Right renal cortex interstitium (tissue), 3 donors: ENCODE measurements around the gene NOXA1. TPM values are rescaled to one million over a fixed set of nuclear protein-coding genes. Genes with fewer than 3 reads are reported as not detected.

Experiments used
- DNase-seq, 3 donors: peaks; one replicate each; pipeline ENCODE4 v3.0.0-alpha.2; 2013; ENCODE audit warnings: low read depth in 3 of 3, low spot score in 2 of 3
- polyA plus RNA-seq, 3 donors: library from polyadenylated mRNA; unstranded; fragments of 120-200 nt; gene quantifications; one replicate each; pipeline ENCODE4 v1.2.1, GENCODE V29; 2013; ENCODE audit not compliant: insufficient read length in 3 of 3

Gene NOXA1
- polyA plus RNA-seq, 3 donors = 3.9 to 4.9 (median 4.8) TPM

DNA sequence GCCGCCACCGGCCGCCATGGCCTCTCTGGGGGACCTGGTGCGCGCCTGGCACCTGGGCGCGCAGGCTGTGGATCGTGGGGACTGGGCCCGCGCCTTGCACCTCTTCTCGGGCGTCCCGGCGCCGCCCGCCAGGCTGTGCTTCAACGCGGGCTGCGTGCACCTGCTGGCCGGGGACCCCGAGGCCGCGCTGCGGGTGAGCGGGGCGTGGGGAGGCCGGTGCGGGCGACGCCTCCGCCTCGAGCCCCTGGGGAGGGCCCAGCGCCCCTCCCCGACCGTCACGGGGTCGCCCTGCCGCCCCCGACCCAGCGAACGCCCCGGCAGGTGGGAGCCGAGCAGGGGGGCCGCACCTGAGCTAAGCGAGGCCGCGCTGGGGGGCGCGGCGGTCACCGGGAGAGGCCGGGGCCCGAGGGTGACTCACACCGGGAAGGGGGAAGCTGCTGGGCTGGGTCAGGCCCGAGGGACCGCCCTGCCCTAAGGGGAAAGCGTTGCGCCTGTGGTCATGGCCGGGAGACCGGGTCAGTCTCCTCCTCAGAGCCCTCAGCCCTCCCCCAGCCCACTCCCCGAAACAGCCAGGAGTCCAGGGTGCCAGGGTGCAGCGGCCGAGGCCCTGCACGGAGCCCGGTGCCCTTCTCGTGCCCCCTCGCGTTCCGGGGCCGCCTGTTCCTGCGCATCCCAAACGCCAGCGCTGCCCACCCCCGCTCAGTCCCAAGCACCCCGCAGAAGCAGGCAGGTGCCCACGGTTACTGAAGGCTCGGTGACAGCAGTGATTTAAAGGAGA is 510 bp downstream of the NOXA1 start:
- no peak for DNase-seq

DNA sequence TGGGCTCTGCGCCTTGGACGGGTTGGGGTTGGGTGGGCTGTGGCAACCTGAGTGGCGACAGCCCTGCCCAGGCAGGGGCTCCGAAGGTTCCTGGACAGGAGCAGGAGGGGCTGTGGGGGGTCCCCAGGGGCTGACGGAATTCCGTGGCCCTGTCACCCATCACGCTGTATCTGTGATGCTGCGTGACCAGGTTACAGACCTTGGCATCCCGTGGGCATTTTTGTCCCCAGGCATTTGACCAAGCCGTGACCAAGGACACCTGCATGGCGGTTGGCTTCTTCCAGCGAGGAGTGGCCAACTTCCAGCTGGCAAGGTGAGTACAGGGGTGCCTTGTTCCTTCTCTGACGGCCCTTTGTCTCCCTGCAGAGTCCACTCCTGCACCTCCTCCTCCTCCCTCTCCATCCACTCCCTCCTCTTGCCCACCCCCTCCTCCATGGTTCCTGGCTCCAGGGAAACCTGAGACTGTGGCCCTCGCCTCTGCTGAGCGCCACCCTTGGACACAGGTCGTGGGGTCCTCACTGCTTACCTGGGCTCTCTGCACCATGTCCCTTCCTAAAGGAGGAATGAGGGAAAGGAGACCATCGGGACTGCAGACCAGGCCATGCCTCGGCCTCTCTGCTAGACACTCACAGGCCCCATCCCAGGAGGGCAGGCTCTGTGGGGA is 3.0 kb downstream of the NOXA1 start:
- DNase-seq = no peak

DNA sequence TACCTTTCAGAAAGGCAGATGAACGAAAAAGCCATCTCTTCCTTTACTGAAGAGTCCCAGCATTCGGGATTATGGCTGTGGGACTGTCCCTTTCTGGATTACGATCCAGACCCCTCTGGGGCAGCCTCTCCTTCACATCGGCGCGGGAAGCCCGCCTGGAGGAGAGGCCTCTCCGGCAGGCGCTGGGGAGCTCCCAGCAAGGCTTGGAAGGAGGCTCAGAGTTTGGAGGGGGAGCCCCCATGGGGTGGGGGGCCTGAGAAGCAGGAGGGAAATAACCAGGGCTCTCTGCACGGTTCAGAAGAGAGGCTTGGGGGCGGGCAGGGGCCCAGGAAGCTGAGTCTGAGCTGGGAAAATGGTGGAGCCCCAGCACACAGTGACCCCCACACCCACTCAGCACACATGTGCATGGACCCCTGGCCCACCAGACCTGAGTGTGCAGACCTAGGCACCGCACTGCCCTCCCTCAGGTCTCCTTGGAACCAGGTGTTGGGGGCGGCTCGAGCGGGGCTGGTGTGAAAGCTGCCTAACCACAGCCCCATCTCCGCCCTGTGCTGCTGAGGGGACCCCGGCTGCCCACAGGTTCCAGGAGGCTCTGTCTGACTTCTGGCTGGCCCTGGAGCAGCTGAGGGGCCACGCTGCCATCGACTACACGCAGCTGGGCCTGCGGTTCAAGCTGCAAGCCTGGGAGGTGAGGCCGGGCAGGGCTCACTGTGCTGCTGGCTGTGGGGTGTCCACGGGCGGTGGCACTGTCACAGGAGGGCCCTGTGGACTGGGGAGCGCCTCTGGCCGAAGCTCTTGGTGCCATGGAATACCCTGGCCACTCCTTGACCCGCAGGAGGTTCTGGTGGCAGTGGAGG is 4.5 kb downstream of the NOXA1 start:
- DNase-seq = no peak

DNA sequence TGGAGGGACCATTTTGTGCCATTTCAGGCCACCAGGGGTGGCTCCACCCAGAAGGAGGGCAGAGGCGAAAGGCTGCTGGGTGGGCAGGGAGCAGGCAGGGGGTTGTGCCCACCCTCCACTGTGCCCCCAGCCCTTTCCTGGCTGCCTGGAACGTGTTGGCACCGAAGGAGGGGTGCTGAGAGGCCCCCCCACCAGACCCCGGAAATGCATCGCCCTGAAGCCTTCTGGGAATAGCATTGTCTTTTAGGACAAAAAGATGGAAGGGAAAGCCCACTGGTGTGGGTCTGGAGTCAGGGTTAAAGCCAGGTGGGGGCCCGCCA is 5.1 kb downstream of the NOXA1 start:
- DNase-seq = no peak

DNA sequence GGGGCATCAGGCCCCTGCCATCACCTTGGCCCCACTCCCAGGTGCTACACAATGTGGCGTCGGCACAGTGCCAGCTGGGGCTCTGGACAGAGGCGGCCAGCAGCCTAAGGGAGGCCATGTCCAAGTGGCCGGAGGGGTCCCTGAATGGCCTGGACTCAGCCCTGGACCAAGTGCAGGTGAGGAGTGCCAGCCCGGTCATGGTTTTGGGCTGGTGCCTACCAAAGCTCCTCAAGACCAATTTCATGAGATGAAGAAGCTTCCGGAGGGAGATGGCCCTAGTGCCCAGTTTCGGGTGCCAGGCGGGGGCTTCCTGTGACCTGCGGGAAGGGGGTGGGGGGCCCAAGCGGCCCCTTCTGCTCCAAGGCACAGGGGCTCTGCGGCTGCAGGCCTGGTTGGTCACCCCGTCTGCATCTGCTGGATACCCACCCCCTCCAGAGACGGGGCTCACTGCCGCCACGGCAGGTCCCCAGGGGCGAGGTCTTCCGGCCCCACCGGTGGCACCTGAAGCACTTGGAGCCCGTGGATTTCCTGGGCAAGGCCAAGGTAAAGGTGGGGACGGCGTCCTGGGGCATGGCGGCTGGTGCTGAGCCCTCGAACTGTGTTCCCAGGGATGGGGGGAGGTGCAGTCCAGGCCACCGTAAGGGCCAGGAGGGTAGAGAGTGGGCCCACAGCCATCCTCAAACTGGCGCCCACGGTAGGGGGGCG is 5.8 kb downstream of the NOXA1 start:
- DNase-seq = no peak

DNA sequence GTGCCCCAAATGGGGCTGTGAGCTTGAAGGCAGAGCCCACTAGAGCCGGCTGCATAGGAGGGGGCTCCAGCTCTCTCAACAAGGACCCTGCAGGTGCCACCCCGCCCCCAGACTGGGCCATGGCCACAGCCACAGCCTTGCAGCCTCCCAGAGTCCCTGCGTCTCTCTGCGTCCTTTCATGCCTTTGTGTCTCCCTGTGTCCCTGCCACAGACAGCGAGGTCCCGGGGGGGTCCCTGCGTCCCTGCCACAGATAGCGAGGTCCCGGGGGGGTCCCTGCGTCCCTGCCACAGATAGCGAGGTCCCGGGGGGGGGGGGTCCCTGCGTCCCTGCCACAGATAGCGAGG is 6.3 kb downstream of the NOXA1 start:
- DNase-seq = no peak

DNA sequence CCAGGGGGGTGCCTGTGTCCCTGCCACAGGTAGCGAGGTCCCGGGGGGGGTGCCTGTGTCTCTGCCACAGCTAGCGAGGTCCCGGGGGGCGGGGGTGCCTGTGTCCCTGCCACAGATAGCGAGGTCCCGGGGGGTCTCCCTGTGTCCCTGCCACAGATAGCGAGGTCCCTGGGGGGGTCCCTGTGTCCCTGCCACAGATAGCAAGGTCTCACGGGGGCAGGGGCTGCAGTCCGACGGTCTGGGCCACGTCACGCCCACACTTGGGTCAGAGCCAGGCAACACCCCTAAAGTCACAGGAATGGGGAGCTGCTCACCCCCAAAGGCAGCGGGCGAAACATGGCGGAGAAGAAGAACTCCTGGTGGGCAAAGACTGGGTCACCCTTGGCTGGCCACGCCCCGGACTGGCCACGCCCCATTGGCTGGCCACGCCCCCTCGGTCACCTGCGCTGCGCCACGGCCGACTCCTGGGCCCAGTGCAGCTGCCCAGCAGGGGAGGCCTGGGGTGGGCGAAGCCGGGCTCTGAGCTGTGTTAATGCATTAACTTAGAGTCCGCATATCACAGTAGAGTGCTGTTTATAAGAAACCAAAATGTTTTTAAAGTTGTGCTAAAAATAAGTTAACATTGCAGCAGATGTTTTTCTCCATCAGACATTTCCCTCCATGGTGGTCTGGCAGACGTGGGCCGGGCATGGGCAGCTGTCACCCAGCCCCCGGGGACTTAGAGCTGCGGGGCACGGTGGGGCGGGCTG is 7.0 kb downstream of the NOXA1 start:
- no peak for DNase-seq

DNA sequence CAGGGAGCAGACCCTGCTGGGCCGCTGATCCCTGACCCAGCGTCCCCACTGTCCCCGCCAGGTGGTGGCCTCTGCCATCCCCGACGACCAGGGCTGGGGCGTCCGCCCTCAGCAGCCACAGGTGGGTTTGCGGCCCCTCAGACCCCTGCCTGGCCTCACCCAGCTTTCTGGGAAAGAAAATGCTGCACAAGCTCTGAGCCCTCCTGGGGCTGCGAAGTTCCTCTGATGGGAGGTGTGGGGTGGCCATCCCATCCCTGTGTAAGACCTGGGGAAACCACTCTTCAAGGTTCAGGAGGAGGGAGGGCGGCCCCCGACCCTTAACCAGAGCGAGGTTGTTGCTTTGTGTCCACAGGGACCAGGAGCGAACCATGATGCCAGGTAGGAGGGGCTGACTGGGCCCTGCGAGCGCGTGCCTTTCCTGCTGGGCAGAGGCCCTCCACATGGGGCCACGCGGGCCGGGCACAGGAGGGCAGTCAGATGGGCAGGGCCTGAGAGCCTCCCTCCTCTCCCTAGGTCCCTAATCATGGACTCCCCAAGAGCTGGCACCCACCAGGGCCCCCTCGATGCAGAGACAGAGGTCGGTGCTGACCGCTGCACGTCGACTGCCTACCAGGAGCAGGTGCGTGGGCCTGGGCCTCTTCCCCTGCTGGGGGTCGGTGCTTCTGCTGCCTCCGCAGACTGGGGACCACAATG is 7.7 kb downstream of the NOXA1 start:
- DNase-seq = no peak

DNA sequence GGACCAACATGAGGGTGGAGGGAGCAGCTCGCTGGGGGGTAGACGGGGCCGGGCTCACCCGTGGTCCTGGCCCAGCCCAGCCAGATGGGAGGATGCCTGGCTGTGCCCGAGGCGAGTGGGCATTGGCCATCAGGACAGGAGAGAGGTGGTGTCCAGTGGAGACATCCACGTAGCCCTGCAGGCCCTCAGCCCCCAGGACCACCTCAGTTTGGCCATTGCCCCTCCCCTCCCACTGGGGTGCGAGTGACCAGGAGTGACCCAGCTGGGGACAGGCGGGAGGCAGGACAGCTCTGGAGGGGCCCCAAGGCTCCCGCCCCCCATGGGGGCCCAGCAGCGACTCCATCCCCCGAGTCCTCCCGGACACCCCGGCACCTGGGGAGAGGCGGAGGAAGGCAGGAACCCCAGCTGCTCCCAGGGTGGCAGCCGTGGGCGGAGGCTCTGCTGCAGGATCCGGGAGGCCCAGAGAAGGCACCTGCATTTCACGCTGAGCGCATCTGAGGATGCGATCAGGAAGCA is 8.3 kb downstream of the NOXA1 start:
- no peak for DNase-seq

DNA sequence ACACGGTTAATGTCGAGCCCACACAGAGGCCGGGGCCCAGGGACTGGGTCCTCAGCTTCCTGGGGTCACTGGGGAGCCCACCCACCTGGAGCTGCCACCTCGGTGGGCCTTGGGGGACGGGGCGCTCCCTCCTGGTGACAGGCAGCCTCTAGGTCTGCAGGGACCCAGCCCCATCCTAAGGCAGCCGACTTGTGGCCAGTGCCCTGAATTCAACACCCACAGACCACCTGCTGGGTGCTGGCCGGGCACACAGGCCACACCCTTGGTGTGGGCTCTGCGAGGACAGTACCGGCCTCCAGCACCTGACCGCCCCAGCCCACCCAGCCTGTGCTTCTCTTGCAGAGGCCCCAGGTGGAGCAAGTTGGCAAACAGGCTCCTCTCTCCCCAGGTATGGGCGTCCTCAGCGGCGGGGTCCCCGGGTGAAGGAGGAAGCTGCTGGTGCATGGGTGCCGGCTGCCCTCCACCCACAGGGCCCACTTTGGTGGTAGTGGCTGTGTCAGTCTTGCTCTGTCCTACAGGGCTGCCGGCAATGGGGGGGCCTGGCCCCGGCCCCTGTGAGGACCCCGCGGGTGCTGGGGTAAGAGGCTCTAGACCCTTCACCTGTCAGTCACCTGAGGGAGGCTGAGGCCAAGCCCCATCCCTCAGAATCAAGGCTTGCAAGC is 9.6 kb downstream of the NOXA1 start:
- no peak for DNase-seq

DNA sequence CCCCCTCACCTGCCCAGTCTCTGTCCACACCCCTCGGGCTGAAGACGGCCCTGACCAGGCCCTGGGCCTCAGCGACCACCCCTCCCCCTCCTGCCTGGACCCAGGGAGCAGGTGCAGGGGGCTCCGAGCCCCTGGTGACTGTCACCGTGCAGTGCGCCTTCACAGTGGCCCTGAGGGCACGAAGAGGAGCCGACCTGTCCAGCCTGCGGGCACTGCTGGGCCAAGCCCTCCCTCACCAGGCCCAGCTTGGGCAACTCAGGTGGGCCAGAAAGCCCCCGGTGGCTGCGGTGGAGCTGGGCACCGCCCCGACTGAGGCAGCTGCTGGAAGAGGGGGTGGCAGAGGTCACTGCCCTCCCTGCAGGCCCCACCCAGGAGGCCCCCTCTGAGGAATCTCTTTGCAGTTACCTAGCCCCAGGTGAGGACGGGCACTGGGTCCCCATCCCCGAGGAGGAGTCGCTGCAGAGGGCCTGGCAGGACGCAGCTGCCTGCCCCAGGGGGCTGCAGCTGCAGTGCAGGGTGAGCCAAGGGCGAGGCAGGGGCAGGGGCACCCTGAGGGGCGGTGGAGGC is 10.2 kb downstream of the NOXA1 start:
- DNase-seq = no peak

DNA sequence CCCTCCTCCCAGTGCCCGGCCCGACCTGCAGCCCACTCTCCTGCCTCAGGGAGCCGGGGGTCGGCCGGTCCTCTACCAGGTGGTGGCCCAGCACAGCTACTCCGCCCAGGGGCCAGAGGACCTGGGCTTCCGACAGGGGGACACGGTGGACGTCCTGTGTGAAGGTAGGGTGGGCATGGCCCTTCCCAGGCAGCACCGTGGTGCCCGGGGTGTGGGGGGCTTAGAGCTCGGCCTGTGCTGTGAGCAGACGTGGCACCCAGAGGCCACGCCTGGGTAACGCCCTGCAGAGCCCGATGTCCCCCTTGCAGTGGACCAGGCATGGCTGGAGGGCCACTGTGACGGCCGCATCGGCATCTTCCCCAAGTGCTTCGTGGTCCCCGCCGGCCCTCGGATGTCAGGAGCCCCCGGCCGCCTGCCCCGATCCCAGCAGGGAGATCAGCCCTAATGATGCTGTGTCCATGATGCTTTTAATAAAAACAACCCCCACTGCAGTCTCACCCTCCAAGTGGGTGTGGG is 10.8 kb downstream of the NOXA1 start:
- DNase-seq = no peak

DNA sequence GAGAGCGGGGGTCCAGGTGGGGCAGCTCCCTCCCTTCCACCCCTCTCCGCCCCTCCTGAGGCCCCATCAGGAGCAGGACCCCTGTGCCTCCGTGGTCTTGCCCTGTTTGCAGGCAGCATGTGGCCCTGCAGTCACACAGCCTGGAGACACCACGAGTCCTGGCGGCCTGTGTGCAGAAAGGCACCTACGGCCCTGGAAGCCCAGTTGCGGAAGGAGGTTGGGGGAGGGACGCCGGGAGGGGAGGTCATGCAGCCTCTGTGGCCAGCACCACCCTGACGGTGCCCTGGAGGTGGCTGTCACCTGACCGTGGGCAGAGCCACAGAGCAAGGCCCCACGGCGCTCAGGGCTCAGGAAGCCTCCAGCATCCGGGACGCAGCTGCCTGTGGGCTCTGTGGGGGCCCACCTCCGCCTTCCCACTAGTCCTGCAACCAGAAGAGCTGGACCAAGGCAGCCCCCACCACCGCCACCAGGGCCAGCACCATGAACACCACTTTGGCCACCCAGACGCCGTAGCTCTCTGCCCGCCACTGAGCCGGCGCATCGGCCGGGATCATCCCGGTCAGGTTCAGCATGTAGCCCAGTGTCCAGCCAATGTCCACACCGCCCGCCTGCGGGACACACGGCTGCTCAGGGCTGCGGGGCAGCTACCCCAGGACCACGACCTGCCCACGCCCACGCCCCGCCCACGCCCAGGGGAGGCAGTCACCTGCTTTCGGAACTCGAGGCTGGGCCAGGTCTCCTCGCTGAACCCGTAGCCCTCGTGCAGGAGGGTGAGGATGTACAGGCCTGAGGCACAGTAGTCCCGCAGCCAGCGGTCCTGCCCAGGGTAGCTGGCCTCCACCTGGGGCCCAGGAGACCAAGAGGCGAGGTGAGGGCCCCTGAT is 11.5 kb downstream of the NOXA1 start:
- no peak for DNase-seq

DNA sequence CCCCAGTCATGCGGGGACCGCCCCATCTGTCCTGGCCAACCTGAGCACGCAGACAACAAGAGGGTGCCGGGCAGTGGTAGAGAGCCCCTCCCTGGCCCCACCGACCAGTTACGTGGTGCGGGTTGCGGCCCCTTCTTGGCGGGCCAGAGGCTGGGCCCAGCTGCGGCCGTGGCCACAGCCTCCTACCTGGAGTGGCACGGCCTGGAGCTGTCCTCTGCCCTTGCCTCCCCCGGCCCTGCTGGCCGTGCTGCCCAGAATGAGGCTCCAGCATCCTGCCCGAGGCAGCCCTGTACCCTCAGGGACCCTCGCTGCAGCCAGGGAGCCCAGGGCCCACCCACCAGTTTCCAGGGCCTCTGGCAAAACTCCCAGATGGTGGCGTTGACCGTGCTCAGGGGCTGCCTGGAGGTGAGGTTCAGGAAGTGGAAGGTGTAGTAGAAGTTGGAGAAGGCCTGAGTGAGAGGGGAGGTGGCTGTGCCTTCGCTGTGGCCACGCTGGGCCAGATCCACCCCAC is 12.2 kb downstream of the NOXA1 start:
- no peak for DNase-seq

DNA sequence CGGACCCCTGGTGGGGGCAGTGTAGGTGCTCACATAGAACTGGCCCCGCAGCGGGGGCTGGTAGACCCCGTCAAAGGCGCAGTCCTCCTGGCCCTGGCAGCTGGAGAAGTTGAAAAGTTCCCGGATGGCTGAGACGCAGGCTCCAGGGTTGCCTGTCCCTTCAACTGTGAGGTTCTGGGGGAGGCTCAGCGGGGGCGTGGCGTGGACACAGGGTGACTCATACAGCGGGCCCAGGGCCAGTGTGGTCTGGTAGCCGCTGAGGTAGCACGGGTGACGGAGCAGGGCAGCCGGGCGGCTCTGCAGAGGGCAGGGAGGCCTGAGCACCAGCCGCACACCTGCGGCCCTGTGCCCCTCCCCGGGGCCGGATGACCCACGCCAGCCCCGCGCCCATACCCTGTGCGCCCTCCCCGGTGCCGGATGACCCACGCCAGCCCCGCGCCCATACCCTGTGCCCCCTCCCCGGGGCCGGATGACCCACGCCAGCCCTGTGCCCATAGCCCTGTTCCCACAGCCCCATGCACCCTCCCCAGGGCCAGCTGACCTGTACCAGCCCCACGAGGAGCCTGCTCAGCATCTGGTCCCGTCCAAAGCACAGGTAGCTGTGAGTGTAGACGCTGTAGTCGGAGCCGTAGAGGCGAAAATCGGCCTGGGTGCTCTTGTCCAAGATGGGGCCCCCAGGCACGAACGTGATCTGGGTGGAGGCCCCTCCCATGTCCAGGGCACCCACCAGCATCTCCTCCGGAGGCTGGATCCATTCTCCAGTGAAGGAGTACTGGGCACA is 13.0 kb downstream of the NOXA1 start:
- DNase-seq = no peak

DNA sequence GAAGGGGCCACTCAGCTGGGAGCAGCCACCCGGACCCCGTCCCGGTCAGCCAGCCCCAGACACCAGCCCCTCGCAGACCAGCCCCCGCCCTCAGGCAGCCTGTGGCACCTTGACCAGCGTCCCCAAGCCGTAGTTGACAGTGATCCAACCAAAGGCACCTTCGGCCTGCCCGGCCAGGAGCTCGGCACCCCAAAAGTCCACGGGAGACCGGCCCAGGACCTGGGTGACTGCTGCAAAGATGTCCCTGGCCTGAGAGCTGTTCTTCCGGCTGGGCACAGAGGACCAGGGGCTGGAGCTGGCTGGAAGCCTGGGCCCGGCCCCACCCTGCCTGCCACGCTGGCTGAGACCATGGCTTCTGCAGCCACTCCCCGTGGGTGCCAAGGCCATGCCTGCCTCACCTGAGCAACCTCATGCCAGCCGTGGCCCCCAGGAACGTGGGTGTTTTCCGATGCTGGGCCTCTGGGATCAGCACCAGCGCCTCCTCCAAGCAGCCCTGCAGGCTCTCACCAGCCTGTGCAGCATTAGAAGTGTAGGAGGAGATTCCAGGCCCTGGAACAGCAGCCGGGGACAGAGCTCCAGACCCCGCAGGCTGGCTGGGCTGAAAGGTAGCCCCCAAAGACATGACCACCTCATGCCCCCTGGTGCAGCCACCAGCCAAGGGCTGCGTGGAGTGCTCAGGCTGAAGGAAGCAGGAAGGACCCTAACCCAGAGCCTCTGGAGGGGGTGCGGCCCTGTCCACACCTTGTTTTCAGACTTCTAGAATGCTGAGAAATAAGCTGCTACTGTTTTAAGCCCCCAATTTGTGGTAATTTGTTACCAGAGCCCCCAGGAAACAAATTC is 13.8 kb downstream of the NOXA1 start:
- DNase-seq = no peak
